Hepatocyte (in vitro differentiated cells): ENCODE measurements around the gene SERTAD2. TPM values are rescaled to one million over a fixed set of nuclear protein-coding genes. Genes with fewer than 3 reads are reported as not detected.

ENCODE experiments used
- DNase-seq: peaks from one replicate; pipeline ENCODE4 v3.0.0-alpha.2; 2016; ENCODE audit warnings: low spot score
- H2AFZ ChIP-seq: fragments of 200-600 bp; sonication (generic); 2 replicates; pipeline ENCODE4 v1.6.0; 2016; ENCODE audit warnings: antibody characterized with exemption, mild to moderate bottlenecking
- H3K27ac ChIP-seq: fragments of 200-600 bp; sonication (generic); 2 replicates; pipeline ENCODE4 v1.5.1; 2016; ENCODE audit warnings: mild to moderate bottlenecking
- H3K27me3 ChIP-seq: fragments of 200-600 bp; sonication (generic); 2 replicates; pipeline ENCODE4 v1.6.1; 2016
- H3K36me3 ChIP-seq: fragments of 200-600 bp; sonication (generic); replicated peaks from 2 replicates; pipeline ENCODE4 v1.5.1; 2016; ENCODE audit warnings: low read depth; ENCODE audit not compliant: insufficient read depth
- H3K4me1 ChIP-seq: fragments of 200-600 bp; sonication (generic); 2 replicates; pipeline ENCODE4 v1.5.1; 2016; ENCODE audit warnings: mild to moderate bottlenecking, moderate library complexity; ENCODE audit not compliant: insufficient read depth
- H3K4me2 ChIP-seq: fragments of 200-600 bp; sonication (generic); 2 replicates; pipeline ENCODE4 v1.6.0; 2016
- H3K4me3 ChIP-seq: fragments of 200-600 bp; sonication (generic); 2 replicates; pipeline ENCODE4 v1.5.1; 2016; ENCODE audit warnings: mild to moderate bottlenecking
- H3K79me2 ChIP-seq: fragments of 200-600 bp; sonication (generic); 2 replicates; pipeline ENCODE4 v1.6.0; 2017; ENCODE audit warnings: mild to moderate bottlenecking
- H3K9me2 ChIP-seq: fragments of 200-600 bp; sonication (generic); replicated peaks from 2 replicates; pipeline ENCODE4 v1.6.0; 2017; ENCODE audit warnings: mild to moderate bottlenecking; ENCODE audit not compliant: insufficient read depth
- H3K9me3 ChIP-seq: fragments of 200-600 bp; sonication (generic); 2 replicates; pipeline ENCODE4 v1.5.1; 2016; ENCODE audit warnings: low read depth, mild to moderate bottlenecking
- H4K20me1 ChIP-seq: fragments of 200-600 bp; sonication (generic); 2 replicates; pipeline ENCODE4 v1.6.0; 2016; ENCODE audit warnings: mild to moderate bottlenecking; ENCODE audit not compliant: insufficient read depth, poor library complexity, severe bottlenecking
- CTCF ChIP-seq: fragments of 200-600 bp; sonication (generic); IDR thresholded peaks from 2 replicates; pipeline ENCODE4 v1.5.1; 2016; ENCODE audit warnings: antibody characterized with exemption, mild to moderate bottlenecking; ENCODE audit not compliant: poor library complexity
- EZH2 ChIP-seq: fragments of 200-600 bp; sonication (generic); IDR thresholded peaks from 2 replicates; pipeline ENCODE4 v1.6.1; 2016; ENCODE audit warnings: antibody characterized with exemption, mild to moderate bottlenecking, borderline replicate concordance
- EZH2phosphoT487 ChIP-seq: fragments of 200-600 bp; sonication (generic); IDR thresholded peaks from one replicate; pipeline ENCODE4 v1.6.1; 2018; ENCODE audit warnings: antibody characterized with exemption, mild to moderate bottlenecking, low read depth, moderate library complexity; ENCODE audit not compliant: unreplicated experiment, severe bottlenecking
- WGBS: methylation state at CpG from one replicate; pipeline ENCODE4 v1.1.6; 2016; ENCODE audit warnings: low lambda C conversion rate; ENCODE audit errors: missing lambda C conversion rate; 5-methylcytosine and 5-hydroxymethylcytosine counted together
- polyA plus RNA-seq: library from polyadenylated mRNA; unstranded; fragments of >200 nt; fragmentation: Nextera tagmentation; extraction: Ambion mirVana; gene quantifications from 2 replicates; pipeline ENCODE4 v1.2.1, GENCODE V29; 2016
- total RNA-seq: library from RNA; depleted of rRNA; stranded (reverse); fragments of >200 nt; gene quantifications from 2 replicates; pipeline ENCODE4 v1.2.3, GENCODE V29; 2014

The SERTAD2 gene
- total and polyA plus RNA-seq, 2 experiments from 2014 or later: 13.8 to 23.8 TPM

GRCh38 chr2:64595397-64596176 is 58.1 kb downstream of the SERTAD2 start:
- DNase-seq: peak; percentile 53
- peaks cover 10% of the 10 kb centered on the region for H3K4me1 ChIP-seq
- TF ChIP-seq EZH2phosphoT487 (no peak), CTCF (peak; percentile 52), EZH2 (no peak)
- H3K27me3 ChIP-seq: no peaks in the 10 kb centered on the region
- H4K20me1 ChIP-seq: no peaks in the 10 kb centered on the region
- no peaks in the 10 kb centered on the region for H3K9me3 ChIP-seq
- 70% methylated on average over 4 of the region's 4 CpGs for WGBS
- no peaks in the 10 kb centered on the region for H3K79me2 ChIP-seq
- H3K4me3 ChIP-seq: no peak overlapping the region
- H2AFZ ChIP-seq: no peak overlapping the region
- no peak overlapping the region for H3K4me2 ChIP-seq
- H3K36me3 ChIP-seq: no peaks in the 10 kb centered on the region
- no peaks in the 10 kb centered on the region for H3K9me2 ChIP-seq
- H3K27ac ChIP-seq: no peak overlapping the region

GRCh38 chr2:64594226-64594989 is 59.3 kb downstream of the SERTAD2 start:
- 92% methylated on average over 7 of the region's 7 CpGs for WGBS
- no peak for TF ChIP-seq EZH2
- no peak for TF ChIP-seq CTCF
- TF ChIP-seq EZH2phosphoT487: no peak
- H3K4me2 ChIP-seq: no peak overlapping the region

GRCh38 chr2:64593035-64593655 is 60.6 kb downstream of the SERTAD2 start:
- Histone ChIP-seq H3K4me1 (no peaks in the 10 kb centered on the region), H3K4me3 (no peak overlapping the region), H3K9me2 (no peaks in the 10 kb centered on the region), H4K20me1 (no peaks in the 10 kb centered on the region), H3K27me3 (no peaks in the 10 kb centered on the region), H2AFZ (no peak overlapping the region), H3K79me2 (no peaks in the 10 kb centered on the region), H3K4me2 (no peak overlapping the region), H3K36me3 (no peaks in the 10 kb centered on the region), H3K9me3 (no peaks in the 10 kb centered on the region), H3K27ac (no peak overlapping the region)
- WGBS: 93% methylated on average over 4 of the region's 4 CpGs
- DNase-seq: no peak
- no peak for TF ChIP-seq EZH2
- TF ChIP-seq CTCF: no peak
- TF ChIP-seq EZH2phosphoT487: no peak

More at GRCh38 chr2:64594226-64594989, 59.3 kb downstream of the SERTAD2 start:
- H3K4me3 ChIP-seq: no peak overlapping the region
- no peaks in the 10 kb centered on the region for H3K79me2 ChIP-seq
- H3K36me3 ChIP-seq: no peaks in the 10 kb centered on the region
- H3K9me2 ChIP-seq: no peaks in the 10 kb centered on the region
- H4K20me1 ChIP-seq: no peaks in the 10 kb centered on the region
- H3K27me3 ChIP-seq: no peaks in the 10 kb centered on the region
- no peak overlapping the region for H3K27ac ChIP-seq
- H3K4me1 ChIP-seq: no peaks in the 10 kb centered on the region
- H3K9me3 ChIP-seq: no peaks in the 10 kb centered on the region
- H2AFZ ChIP-seq: no peak overlapping the region
- DNase-seq: no peak
